HUES64 (cell line): Measurements from ENCODE around the gene GRIP2.
A peak's percentile ranks its signal among the peaks of the same experiment; 100 is the strongest.

ENCODE experiments used
- H3K27ac ChIP-seq: 2 replicates; pipeline ENCODE4 v1.7.0; 2013; ENCODE audit warnings: low read depth, low read length, inconsistent platforms
- H3K27me3 ChIP-seq: 2 replicates; pipeline ENCODE4 v1.6.1; 2013; ENCODE audit warnings: mild to moderate bottlenecking, low read length; ENCODE audit not compliant: insufficient read depth
- H3K36me3 ChIP-seq: 2 replicates; pipeline ENCODE4 v1.6.1; 2013; ENCODE audit warnings: mild to moderate bottlenecking, low read length; ENCODE audit not compliant: insufficient read depth
- H3K4me1 ChIP-seq: 2 replicates; pipeline ENCODE4 v1.6.1; 2013; ENCODE audit warnings: mild to moderate bottlenecking, low read length, moderate library complexity; ENCODE audit not compliant: insufficient read depth
- H3K4me3 ChIP-seq: 2 replicates; pipeline ENCODE4 v1.5.1; 2013; ENCODE audit warnings: mild to moderate bottlenecking, low read length, moderate library complexity
- H3K9ac ChIP-seq: 2 replicates; pipeline ENCODE4 v1.6.1; 2013; ENCODE audit warnings: mild to moderate bottlenecking, low read depth, low read length
- H3K9me3 ChIP-seq: 2 replicates; pipeline ENCODE4 v1.6.1; 2013; ENCODE audit warnings: low read depth, low read length; ENCODE audit not compliant: insufficient read depth
- WGBS: fragments of 150-250, 120-280 bp; methylation state at CpG from one replicate; pipeline ENCODE4 v1.1.7; 2013; ENCODE audit warnings: missing lambda C conversion rate; 5-methylcytosine and 5-hydroxymethylcytosine counted together

Gene GRIP2

DNA sequence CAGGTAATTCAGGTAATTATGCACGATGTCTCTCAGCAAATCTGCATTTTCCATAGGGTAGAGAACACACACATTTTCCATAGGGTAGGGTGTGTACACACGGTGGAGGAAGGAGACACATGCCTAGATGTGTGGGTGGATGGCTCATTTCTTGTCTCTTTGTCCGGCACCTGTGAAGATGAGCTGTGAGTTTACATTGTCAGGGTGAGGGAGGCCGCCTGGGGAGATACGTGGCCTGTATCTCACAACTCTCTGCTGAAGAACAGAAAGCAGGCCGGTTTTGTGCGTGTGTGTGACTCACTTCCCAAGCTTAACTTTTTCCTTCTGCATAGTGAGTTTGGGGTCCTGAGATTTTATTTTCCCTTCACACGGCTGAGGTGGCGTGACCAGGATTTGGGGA, 77.4 kb downstream of the GRIP2 start:
- peak overlapping the region; percentile 84; the same call in 1 of the 2 replicates for H3K27ac ChIP-seq
- H3K9ac ChIP-seq = no peak overlapping the region
- no peak overlapping the region for H3K4me3 ChIP-seq
- WGBS = 68% methylated on average over 9 of the region's 9 CpGs
- peaks cover 20% of the 10 kb centered on the region; the same call in 1 of the 2 replicates for H3K4me1 ChIP-seq
- no peaks in the 10 kb centered on the region for H3K9me3 ChIP-seq
- peaks cover 85% of the 10 kb centered on the region for H3K36me3 ChIP-seq
- no peaks in the 10 kb centered on the region for H3K27me3 ChIP-seq

DNA sequence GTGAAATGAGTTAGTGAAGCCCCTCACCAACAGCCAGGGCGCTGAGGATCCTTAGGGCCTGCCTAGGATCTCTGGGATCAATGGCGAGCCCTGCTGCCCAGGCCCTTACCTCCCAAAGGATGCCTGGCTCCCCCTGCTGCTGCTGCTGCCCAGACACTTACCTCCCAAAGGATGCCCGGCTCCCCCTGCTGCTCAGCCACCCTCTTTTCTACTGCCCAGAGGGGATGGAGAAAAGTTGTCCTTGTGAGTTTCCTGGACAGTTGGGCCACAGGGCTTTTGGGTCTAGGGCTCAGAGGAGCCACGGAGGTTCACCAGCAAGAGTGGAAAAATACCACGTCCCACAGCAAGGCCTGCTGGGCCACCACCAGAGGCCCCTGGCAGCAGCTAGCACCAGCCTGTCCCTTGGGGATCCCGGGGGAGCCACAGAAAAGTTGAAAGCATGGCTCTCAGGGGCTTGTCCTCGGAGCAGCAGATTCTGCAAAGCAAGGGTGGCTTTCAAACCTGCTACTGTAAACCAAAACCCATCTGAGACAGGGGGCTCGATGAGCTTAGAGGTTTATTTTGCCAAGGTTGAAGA, 78.3 kb downstream of the GRIP2 start:
- Histone ChIP-seq H3K9me3 (no peaks in the 10 kb centered on the region), H3K36me3 (peaks cover 79% of the 10 kb centered on the region), H3K27ac (no peak overlapping the region), H3K4me3 (no peak overlapping the region), H3K9ac (no peak overlapping the region), H3K4me1 (peaks cover 23% of the 10 kb centered on the region; the same call in 1 of the 2 replicates), H3K27me3 (no peaks in the 10 kb centered on the region)
- 90% methylated on average over 8 of the region's 8 CpGs for WGBS

DNA sequence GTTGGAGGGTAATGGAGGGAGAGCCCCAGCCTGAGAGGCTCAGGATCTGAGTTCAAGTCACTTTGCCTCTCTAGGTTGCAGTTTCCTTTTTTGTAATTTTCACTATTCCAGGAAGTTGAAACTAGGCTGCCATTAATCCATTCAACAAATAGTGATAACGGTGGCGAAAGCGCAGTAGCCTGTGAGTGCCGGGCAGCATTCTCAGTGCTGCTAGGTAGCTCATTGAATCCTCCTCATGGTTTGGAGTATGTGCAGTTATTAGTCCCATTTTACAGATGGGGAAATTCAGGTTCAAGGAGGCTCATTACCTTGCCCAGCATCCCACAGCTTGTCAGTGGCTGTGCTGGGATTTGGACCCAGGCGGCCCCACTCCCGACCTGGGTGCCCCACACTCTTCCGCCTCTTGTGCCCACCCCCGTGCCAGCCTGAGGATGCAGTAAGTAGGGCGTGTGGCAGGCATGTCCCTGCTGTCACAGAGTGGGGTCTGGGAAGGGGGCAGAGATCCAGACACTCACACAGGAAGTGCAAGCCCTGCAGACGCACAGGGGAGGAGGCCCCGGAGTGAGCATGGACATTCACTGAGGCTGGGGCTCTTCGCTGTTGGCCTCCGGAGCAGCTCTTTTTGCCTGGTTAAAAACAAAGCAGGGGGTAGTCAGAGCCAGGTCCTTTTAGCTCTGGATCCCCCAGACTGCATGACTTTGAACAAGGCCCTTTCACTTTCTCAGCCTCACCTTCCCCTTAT, 79.0 kb downstream of the GRIP2 start:
- H3K27me3 ChIP-seq = no peaks in the 10 kb centered on the region
- no peak overlapping the region for H3K27ac ChIP-seq
- H3K36me3 ChIP-seq = peaks cover 78% of the 10 kb centered on the region
- 93% methylated on average over 13 of the region's 13 CpGs for WGBS
- H3K9me3 ChIP-seq = no peaks in the 10 kb centered on the region
- H3K9ac ChIP-seq = no peak overlapping the region
- no peak overlapping the region for H3K4me3 ChIP-seq
- peaks cover 23% of the 10 kb centered on the region; the same call in 1 of the 2 replicates for H3K4me1 ChIP-seq

DNA sequence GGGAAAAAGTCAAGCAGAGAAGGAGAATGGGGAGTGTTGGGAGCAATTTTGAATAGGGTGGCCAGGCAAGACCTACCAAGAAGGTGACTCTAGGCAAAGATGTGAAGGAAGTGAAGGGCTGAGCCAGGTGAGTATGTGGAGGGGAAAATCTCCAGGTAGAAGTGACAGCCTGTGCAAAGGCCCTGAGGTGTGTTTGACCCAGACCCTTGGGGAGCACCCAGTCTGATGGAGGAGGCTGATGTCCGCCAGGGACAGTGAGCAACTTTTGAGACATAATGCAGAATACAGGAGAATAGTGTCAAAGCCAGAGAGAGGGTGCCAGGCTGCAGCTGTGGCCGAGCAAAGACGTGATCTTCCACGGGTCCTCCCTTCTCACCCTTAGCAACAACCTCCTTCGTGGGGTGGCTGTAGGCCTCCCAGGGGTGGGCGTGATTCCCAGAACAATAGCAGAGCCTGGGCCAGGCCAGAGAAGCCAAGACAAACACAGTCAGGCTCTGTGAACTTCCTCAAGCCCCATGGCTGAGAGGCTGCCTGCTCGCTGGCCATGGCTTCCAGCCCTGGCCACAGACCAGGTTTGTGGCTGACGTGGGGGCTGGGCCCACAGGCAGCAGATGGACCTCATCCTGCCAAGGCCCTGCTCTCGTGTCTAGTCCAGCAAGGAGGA, 79.7 kb downstream of the GRIP2 start:
- Histone ChIP-seq H3K9ac (no peak overlapping the region), H3K27ac (no peak overlapping the region), H3K36me3 (peaks cover 82% of the 10 kb centered on the region), H3K4me1 (peaks cover 23% of the 10 kb centered on the region; the same call in 1 of the 2 replicates), H3K9me3 (no peaks in the 10 kb centered on the region), H3K27me3 (no peaks in the 10 kb centered on the region), H3K4me3 (no peak overlapping the region)
- WGBS = 88% methylated on average over 9 of the region's 9 CpGs

DNA sequence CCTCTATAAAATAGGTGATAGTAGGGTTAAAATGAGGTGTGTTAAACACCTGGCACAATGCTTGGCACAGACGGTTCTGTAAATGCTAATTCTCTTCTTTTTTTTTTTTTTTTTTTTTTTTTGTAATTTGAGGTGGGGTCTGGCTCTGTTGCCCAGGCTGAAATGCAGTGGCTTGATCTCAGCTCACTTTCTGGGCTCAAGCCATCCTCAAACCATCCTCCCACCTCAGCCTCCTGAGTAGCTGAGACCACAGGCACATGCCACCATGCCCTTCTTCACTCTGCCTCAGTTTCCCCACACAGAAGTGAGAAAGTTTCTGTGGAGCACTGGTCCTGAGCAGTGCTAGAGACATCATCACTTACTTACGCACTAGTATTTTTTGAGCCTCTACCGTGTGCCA, 80.4 kb downstream of the GRIP2 start:
- Histone ChIP-seq H3K9ac (no peak overlapping the region), H3K36me3 (peaks cover 82% of the 10 kb centered on the region), H3K4me1 (peaks cover 23% of the 10 kb centered on the region; the same call in 1 of the 2 replicates), H3K27ac (no peak overlapping the region), H3K27me3 (no peaks in the 10 kb centered on the region), H3K9me3 (no peaks in the 10 kb centered on the region), H3K4me3 (no peak overlapping the region)
- 98% methylated on average over 2 of the region's 3 CpGs for WGBS

DNA sequence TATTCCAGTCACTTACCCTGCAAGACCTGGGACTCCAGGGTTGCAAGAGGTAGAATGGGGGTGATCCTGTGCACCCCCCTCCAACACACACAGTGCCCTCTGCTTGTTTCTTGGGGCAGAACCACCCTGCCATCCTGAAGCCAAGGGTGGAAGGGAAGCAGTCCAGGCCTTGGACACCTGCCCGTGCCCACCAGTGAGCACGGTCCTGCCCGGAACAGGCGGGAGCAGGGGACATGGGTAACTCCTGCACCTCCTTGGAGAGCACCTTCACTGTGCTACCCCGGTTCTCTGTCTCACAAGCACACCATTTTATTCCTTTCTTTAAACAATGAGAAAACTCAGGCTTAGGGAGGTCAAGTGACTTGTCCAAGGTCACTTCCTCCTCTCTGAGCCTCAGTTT, 80.8 kb downstream of the GRIP2 start:
- H3K27me3 ChIP-seq = no peaks in the 10 kb centered on the region
- H3K4me3 ChIP-seq = no peak overlapping the region
- H3K9me3 ChIP-seq = no peaks in the 10 kb centered on the region
- no peak overlapping the region for H3K9ac ChIP-seq
- WGBS = 96% methylated on average over 5 of the region's 5 CpGs
- H3K4me1 ChIP-seq = peaks cover 23% of the 10 kb centered on the region; the same call in 1 of the 2 replicates
- H3K27ac ChIP-seq = no peak overlapping the region
- peaks cover 82% of the 10 kb centered on the region for H3K36me3 ChIP-seq

DNA sequence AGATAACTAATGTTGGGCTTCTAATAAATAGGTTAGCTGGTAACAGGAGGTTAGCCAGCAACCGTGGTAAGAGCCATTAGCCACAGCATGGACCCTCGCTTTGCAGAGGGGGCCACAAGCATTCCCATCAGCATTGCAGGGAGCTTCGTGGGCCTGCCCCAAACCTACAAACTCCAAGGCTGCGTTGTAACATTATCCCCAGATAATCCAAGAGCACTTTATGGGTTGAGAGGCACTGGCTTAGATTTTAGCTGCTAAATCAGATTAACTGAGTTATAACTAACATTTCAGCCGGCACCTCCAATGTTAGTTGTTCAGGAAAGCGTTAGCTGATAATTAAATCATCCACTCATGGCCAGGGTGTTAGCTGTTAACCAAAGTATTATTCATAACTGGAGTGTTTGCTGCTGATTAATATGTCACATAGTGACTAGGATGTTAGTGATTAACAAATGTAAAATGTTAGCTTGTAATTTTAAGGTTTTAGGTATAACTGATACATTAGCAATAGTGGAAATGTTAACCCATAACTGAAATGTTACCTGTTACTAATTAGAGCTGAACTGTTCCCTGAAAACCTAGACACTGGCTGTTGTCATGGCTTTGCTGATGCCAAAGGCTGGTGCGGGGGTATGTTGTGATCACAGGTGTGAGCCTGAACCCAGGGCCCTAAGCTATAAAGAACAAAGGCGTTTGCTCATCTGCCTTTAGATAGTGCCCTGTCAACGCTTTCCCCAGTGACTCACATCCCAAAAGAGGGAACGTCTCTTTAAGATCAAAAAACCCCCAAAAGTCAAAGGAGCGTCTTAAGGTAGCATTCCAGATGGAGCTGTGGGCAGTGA, 81.5 kb downstream of the GRIP2 start:
- no peak overlapping the region for H3K9ac ChIP-seq
- WGBS = 90% methylated on average over 11 of the region's 11 CpGs
- H3K4me1 ChIP-seq = peaks cover 23% of the 10 kb centered on the region; the same call in 1 of the 2 replicates
- no peaks in the 10 kb centered on the region for H3K9me3 ChIP-seq
- no peak overlapping the region for H3K27ac ChIP-seq
- H3K36me3 ChIP-seq = peaks cover 80% of the 10 kb centered on the region
- H3K4me3 ChIP-seq = no peak overlapping the region
- no peaks in the 10 kb centered on the region for H3K27me3 ChIP-seq

DNA sequence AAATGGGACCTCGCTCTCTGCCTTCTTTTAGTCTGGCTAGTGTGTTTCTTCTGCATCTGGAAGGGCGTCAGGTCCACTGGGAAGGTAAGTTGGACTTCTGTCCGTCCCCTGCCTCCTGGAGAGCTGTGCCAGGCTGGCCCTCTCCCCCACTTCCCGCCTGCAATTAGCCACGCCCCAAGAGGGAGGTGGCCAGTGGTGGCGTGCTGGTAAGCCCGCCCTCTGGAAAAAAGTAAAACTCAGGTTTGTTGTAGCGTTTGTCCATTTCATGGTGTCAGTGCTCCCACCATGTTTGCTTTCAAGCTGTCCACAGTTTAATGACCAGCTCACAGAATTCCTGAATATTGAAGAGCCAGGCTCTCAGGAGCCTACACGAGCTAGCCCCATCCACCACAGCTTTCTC, 82.1 kb downstream of the GRIP2 start:
- 47% methylated on average over 9 of the region's 9 CpGs for WGBS
- Histone ChIP-seq H3K27ac (0 out of 2 replicates have a peak overlapping the region, but pooled peaks have one; percentile 8), H3K4me3 (no peak overlapping the region), H3K27me3 (no peaks in the 10 kb centered on the region), H3K4me1 (peaks cover 19% of the 10 kb centered on the region; the same call in 1 of the 2 replicates), H3K36me3 (peaks cover 83% of the 10 kb centered on the region), H3K9ac (no peak overlapping the region), H3K9me3 (no peaks in the 10 kb centered on the region)

DNA sequence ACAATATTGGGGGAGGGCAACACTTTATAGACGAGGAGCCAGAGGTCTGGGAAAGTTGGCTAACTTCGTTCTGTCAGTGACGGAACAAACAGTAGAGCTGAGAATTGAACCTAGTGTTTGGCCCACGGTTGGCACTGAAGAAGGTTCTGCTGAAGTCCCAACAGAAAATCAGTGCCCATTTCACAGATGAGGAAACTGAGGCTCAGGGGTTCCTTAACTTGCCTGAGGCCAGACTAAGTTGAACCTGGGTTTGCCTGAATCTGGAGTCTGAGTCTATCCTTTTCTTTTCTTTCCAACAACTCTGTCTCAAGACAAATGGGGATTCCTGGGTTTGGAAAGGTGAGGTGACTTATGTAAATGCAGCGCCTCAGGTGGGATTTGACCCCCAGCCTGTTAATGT, 82.7 kb downstream of the GRIP2 start:
- 94% methylated on average over 5 of the region's 5 CpGs for WGBS
- H3K9me3 ChIP-seq = no peaks in the 10 kb centered on the region
- no peak overlapping the region for H3K9ac ChIP-seq
- 0 out of 2 replicates have a peak overlapping the region, but pooled peaks have one; percentile 8 for H3K27ac ChIP-seq
- H3K4me1 ChIP-seq = peaks cover 14% of the 10 kb centered on the region; the same call in 1 of the 2 replicates
- H3K27me3 ChIP-seq = no peaks in the 10 kb centered on the region
- peaks cover 83% of the 10 kb centered on the region for H3K36me3 ChIP-seq
- no peak overlapping the region for H3K4me3 ChIP-seq

DNA sequence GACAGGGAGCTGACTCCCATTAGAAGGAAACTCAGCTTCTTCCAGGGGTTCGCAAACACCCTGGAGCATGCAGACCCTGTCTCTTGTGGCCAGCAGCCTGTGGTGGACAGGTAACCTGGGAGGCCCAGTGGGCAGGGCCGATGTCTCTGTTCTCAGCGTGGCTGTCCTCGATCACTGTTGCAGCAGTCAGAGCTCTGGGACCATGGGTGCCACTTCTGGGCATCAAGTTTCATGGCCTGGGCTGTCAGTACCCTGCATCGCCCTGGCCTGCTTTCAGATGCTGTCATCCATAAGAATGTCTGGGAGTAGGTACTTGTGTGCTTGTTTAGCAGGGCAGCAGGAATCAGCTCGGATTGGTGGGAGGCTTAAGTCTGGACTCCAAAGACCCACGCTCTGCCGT, 83.3 kb downstream of the GRIP2 start:
- no peak overlapping the region for H3K27ac ChIP-seq
- H3K9me3 ChIP-seq = no peaks in the 10 kb centered on the region
- no peak overlapping the region for H3K4me3 ChIP-seq
- no peaks in the 10 kb centered on the region for H3K27me3 ChIP-seq
- WGBS = 95% methylated on average over 8 of the region's 8 CpGs
- H3K36me3 ChIP-seq = peaks cover 84% of the 10 kb centered on the region
- H3K4me1 ChIP-seq = peaks cover 12% of the 10 kb centered on the region; the same call in 1 of the 2 replicates
- H3K9ac ChIP-seq = no peak overlapping the region
